ENCODE results near the gene SPATA3. TPM values are rescaled to one million over a fixed set of nuclear protein-coding genes. Genes with fewer than 3 reads are reported as not detected.

Gene SPATA3
- total RNA-seq, 1 donor from 2014 or later, result not detected

DNA sequence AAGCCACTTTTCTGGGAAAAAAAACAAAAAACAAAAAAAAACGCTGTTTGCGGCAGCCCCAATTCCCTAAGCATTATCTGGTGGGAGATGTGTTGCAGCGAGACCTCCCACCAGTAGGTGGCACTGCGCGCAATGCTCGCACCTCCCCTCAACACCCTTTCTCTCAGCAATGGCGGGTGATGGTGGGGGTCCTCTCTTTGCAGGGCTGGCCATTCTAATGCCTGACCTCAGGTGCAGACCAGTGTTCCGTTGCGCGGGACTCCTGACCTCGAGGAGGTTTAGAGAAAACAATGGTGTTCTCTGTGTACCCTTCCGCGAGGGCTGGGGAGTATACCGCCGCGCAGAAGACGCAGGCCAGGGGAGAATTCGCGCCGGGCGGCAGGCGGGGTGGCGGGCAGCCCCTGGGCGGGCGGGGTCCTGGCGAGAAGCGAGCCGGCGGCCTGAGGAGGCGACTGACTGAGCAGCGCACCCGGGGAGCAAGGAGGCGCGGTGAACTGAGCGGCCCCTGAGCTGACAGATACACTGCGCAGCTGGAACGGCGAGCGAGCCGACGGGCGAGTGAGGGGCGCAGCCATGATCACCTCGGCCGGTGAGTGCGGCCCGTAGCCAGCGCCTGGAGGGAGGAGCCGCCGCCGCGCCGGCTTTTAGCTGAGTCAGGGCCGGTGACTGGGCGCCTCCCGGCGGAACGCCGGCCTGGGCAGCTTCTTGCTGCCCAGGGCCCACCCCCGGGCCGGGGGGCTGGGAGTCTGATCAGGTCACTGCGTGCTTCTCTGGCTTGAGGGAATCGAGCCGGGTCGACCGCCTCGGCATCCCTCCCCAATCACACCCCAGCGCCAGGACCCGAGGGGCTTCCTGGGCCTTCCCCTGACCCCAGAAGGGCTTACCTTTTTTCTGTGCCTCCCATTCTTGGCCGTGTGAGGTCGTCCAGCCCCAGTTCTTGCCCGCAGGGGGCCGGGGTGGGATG is 60.8 kb downstream of the SPATA3 start, which contains the start of gene PSMD1:
Gene PSMD1, plus strand, starts transcription at position 415 of the 964 bp plus-strand sequence. Its CDS starts 159 bp downstream, at position 574.
- TF ChIP-seq, protein P1, sequence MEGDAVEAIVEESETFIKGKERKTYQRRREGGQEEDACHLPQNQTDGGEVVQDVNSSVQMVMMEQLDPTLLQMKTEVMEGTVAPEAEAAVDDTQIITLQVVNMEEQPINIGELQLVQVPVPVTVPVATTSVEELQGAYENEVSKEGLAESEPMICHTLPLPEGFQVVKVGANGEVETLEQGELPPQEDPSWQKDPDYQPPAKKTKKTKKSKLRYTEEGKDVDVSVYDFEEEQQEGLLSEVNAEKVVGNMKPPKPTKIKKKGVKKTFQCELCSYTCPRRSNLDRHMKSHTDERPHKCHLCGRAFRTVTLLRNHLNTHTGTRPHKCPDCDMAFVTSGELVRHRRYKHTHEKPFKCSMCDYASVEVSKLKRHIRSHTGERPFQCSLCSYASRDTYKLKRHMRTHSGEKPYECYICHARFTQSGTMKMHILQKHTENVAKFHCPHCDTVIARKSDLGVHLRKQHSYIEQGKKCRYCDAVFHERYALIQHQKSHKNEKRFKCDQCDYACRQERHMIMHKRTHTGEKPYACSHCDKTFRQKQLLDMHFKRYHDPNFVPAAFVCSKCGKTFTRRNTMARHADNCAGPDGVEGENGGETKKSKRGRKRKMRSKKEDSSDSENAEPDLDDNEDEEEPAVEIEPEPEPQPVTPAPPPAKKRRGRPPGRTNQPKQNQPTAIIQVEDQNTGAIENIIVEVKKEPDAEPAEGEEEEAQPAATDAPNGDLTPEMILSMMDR (IDR thresholded peaks at IDR 0.05), result peak; percentile 90
- Mint-ChIP-seq H3K9me3 (ENCODE audit: low read depth) (no peaks in the 10 kb centered on the region), H3K27ac (ENCODE audit: unreplicated experiment) (peak within 1 kb of the TSS; percentile 100)

GRCh38 chr2:231057590-231057989 is 61.7 kb downstream of the SPATA3 start:
- Mint-ChIP-seq H3K4me1 (ENCODE audit: low read depth) (peaks cover 39% of the 10 kb centered on the region), H3K9me3 (ENCODE audit: low read depth) (no peaks in the 10 kb centered on the region), H3K36me3 (ENCODE audit: low read depth) (peaks cover 8% of the 10 kb centered on the region), H3K27ac (ENCODE audit: unreplicated experiment) (peak overlapping the region; percentile 100), H3K27me3 (ENCODE audit: low read depth) (no peaks in the 10 kb centered on the region), H3K4me3 (ENCODE audit: unreplicated experiment) (peak overlapping the region; percentile 86)
- TF ChIP-seq, protein P1 (IDR thresholded peaks at IDR 0.05), result no peak
- DNase-seq (ENCODE audit: low spot score), result no peak

More for the DNA sequence above, 60.8 kb downstream of the SPATA3 start, which contains the start of gene PSMD1:
- Mint-ChIP-seq H3K4me1 (ENCODE audit: low read depth) (peaks cover 43% of the 10 kb centered on the region), H3K27me3 (ENCODE audit: low read depth) (no peaks in the 10 kb centered on the region), H3K36me3 (ENCODE audit: low read depth) (peaks cover 3% of the 10 kb centered on the region), H3K4me3 (ENCODE audit: unreplicated experiment) (peak within 1 kb of the TSS; percentile 86)
- DNase-seq (ENCODE audit: low spot score), result no peak

Other genes with a start within 250 kb of the SPATA3 start
- 114 to 215 TPM (median 208 TPM) in 3 replicates for gene ITM2C, start 131.2 kb upstream of the SPATA3 start, total RNA-seq
- not detected in 3 replicates for gene GPR55, start 70.9 kb upstream of the SPATA3 start, total RNA-seq
- 0.12 to 1.3 TPM (median 1.00 TPM) in 3 replicates for gene C2orf72, start 41.4 kb downstream of the SPATA3 start, total RNA-seq
- gene PSMD1, start 60.7 kb downstream of the SPATA3 start, total RNA-seq, result 105 to 142 TPM (median 108 TPM) in 3 replicates
- gene HTR2B, start 128.9 kb downstream of the SPATA3 start, total RNA-seq, result 0.69 to 0.85 TPM in 2 of 3 replicates, not detected in the other
- 71.6 to 188 TPM (median 187 TPM) in 3 replicates for gene ARMC9, start 202.5 kb downstream of the SPATA3 start, total RNA-seq